ENCODE data around the gene PDE2A. TPM values are rescaled to one million over a fixed set of nuclear protein-coding genes. Genes with fewer than 3 reads are reported as not detected.

PDE2A gene
- total and polyA plus RNA-seq, 2 donors (not counting 3 experiments of a cell fraction or from before 2014, with no cell fraction given) = 14.8 to 16.8 TPM

GRCh38 chr11:72580642-72580950 lies 93.6 kb downstream of the PDE2A start:
- H3K27ac ChIP-seq (ENCODE audit: insufficient read depth, low read depth, low read length) = no peak overlapping the region
- H3K9me1 ChIP-seq (replicated peaks; ENCODE audit: control insufficient read depth, extremely low read depth, insufficient read depth, low read length) = no peaks in the 10 kb centered on the region
- intact Hi-C loops (cut with micrococcal nuclease) = no loop called here
- no peak overlapping the region for H3K4me2 ChIP-seq (ENCODE audit: insufficient read depth, low read length)
- FAIRE-seq (no peak), DNase-seq (ENCODE audit: low read depth, low spot score) (no peak)
- no peak overlapping the region for H3K4me3 ChIP-seq (replicated peaks in 1 of 3; ENCODE audit: insufficient read depth in 1 of 3, low read depth in 1 of 3, low read length in 3 of 3)
- no peaks in the 10 kb centered on the region for H3K36me3 ChIP-seq (ENCODE audit: control insufficient read depth in 2 of 2, extremely low read depth in 1 of 2, insufficient read depth in 2 of 2, low read length in 2 of 2)
- TF ChIP-seq FOS (IDR thresholded peaks at IDR 0.05; ENCODE audit: borderline replicate concordance, insufficient read depth, low read length) (no peak), MYC (IDR thresholded peaks at IDR 0.05; ENCODE audit: low read depth, low read length) (no peak), CTCF (IDR thresholded peaks at IDR 0.05; ENCODE audit: extremely low read depth in 1 of 2, insufficient read depth in 1 of 2, low read depth in 1 of 2, low read length in 2 of 2) (no peak)
- dilution Hi-C loops (cut with MboI; ENCODE audit: extremely low pct_ligation_motif_present, low sequenced_read_pairs) = no loop called here
- BruUV-seq (replicated peaks) = no TSS peak
- no peaks in the 10 kb centered on the region for H4K20me1 ChIP-seq (replicated peaks; ENCODE audit: control insufficient read depth, extremely low read depth, insufficient read depth, low read length)
- POLR2A ChIA-PET = no interaction called here
- H3K4me1 ChIP-seq (ENCODE audit: control insufficient read depth, extremely low read depth, insufficient read depth, low read length) = no peaks in the 10 kb centered on the region
- CTCF ChIA-PET = interaction anchor here (1.2 to 1.4 kb wide), 2 partner anchors 103 to 109 kb away, joined by 3 to 5 read pairs; no protein-coding TSS in a partner anchor
- H3K79me2 ChIP-seq (ENCODE audit: control insufficient read depth, insufficient read depth, low read length) = no peaks in the 10 kb centered on the region
- no peak overlapping the region for H2AFZ ChIP-seq (ENCODE audit: low read depth, low read length)
- H3K27me3 ChIP-seq (ENCODE audit: control insufficient read depth in 2 of 2, insufficient read depth in 2 of 2, low read length in 2 of 2) = no peaks in the 10 kb centered on the region
- H3K9me3 ChIP-seq (replicated peaks; ENCODE audit: control insufficient read depth, insufficient read depth, low read length) = no peaks in the 10 kb centered on the region
- H3K9ac ChIP-seq (replicated peaks; ENCODE audit: extremely low read depth, insufficient read depth, low read length) = no peak overlapping the region

- Histone ChIP-seq H3K36me3 (ENCODE audit: control insufficient read depth in 2 of 2, extremely low read depth in 1 of 2, insufficient read depth in 2 of 2, low read length in 2 of 2) (no peaks in the 10 kb centered on the region), H3K27me3 (ENCODE audit: control insufficient read depth in 2 of 2, insufficient read depth in 2 of 2, low read length in 2 of 2) (no peaks in the 10 kb centered on the region), H3K9me1 (replicated peaks; ENCODE audit: control insufficient read depth, extremely low read depth, insufficient read depth, low read length) (no peaks in the 10 kb centered on the region), H3K9ac (replicated peaks; ENCODE audit: extremely low read depth, insufficient read depth, low read length) (no peak overlapping the region), H3K79me2 (ENCODE audit: control insufficient read depth, insufficient read depth, low read length) (no peaks in the 10 kb centered on the region), H3K4me1 (ENCODE audit: control insufficient read depth, extremely low read depth, insufficient read depth, low read length) (no peaks in the 10 kb centered on the region), H2AFZ (ENCODE audit: low read depth, low read length) (no peak overlapping the region), H3K4me2 (ENCODE audit: insufficient read depth, low read length) (no peak overlapping the region), H3K4me3 (replicated peaks in 1 of 3; ENCODE audit: insufficient read depth in 1 of 3, low read depth in 1 of 3, low read length in 3 of 3) (no peak overlapping the region), H3K27ac (ENCODE audit: insufficient read depth, low read depth, low read length) (no peak overlapping the region), H3K9me3 (replicated peaks; ENCODE audit: control insufficient read depth, insufficient read depth, low read length) (no peaks in the 10 kb centered on the region), H4K20me1 (replicated peaks; ENCODE audit: control insufficient read depth, extremely low read depth, insufficient read depth, low read length) (no peaks in the 10 kb centered on the region)
- POLR2A ChIA-PET = no interaction called here
- no TSS peak for BruUV-seq (replicated peaks)
- intact Hi-C loops (cut with micrococcal nuclease) (no loop called here), dilution Hi-C loops (cut with MboI; ENCODE audit: extremely low pct_ligation_motif_present, low sequenced_read_pairs) (no loop called here)
- FAIRE-seq = no peak
- TF ChIP-seq GATA2 (IDR thresholded peaks at IDR 0.05; ENCODE audit: insufficient read depth, insufficient read length, low read depth, low read length) (no peak), CTCF (IDR thresholded peaks at IDR 0.05; ENCODE audit: extremely low read depth in 1 of 2, insufficient read depth in 1 of 2, low read depth in 1 of 2, low read length in 2 of 2) (no peak), MYC (IDR thresholded peaks at IDR 0.05; ENCODE audit: low read depth, low read length) (no peak), POLR2A (IDR thresholded peaks at IDR 0.05; ENCODE audit: low read depth, low read length) (no peak), FOS (IDR thresholded peaks at IDR 0.05; ENCODE audit: borderline replicate concordance, insufficient read depth, low read length) (no peak)
- no peak for DNase-seq (ENCODE audit: low read depth, low spot score)
- CTCF ChIA-PET = interaction anchor here (1.2 to 2.8 kb wide), 4 partner anchors 10 to 108 kb away, joined by 3 to 9 read pairs (median 7); no protein-coding TSS in a partner anchor
Observed at GRCh38 chr11:72579816-72580641, 94.2 kb downstream of the PDE2A start.

All from endothelial cell of umbilical vein (primary cell).